ENCODE data around the gene SHMT2.
A peak's percentile ranks its signal among the peaks of the same experiment; 100 is the strongest.

The SHMT2 gene

DNA sequence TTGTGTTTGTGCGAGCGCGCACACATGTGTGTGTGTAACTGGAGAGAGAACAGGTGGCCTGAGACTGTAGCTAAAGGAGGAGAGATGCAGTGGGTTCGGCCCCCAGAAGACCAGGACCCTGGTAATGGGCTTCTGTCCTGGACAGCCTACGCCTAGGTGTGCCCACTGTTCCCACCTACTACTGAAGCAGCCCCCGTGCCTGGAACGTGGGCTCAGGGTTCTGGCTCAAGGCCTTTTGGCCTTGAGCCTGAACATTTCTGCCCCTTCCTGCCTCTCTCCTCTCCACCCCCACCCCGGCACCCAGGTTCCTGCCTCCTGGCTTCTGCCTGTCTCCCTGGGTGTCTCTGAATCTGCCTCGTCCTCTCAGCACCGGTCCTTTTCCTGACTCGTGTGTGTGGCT is 14.4 kb upstream of the SHMT2 start (continued):
- no peak for TF ChIP-seq ZNF565 (CRISPR knock-in tag; conservative IDR thresholded peaks at IDR 0.05; ENCODE audit: low read depth)

DNA sequence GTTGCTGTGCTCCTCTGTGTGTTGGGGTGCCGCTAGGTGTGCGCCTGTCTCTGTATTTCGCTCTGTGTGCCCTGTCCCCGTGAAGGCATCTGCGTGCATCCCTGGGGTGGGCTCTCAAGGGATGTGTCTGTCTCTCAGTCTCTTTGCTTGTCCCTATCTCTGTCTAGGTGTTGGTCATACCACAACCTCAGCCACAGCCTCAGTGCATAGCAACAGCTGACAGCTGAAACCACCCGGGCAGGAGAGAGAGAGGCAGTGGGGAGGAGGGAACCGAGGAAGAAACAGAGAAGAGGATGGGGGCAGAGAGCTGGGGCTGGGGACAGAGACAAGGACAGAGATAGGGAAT is 13.9 kb upstream of the SHMT2 start:
- no peak for TF ChIP-seq OSR1 (CRISPR knock-in tag; IDR thresholded peaks at IDR 0.05)
- TF ChIP-seq ISL1 (CRISPR knock-in tag; IDR thresholded peaks at IDR 0.05) = no peak
- no peak for TF ChIP-seq ZNF8 (CRISPR knock-in tag; IDR thresholded peaks at IDR 0.05)
- TF ChIP-seq TCF4 (CRISPR knock-in tag; IDR thresholded peaks at IDR 0.05; ENCODE audit: borderline replicate concordance) = no peak
- TF ChIP-seq, protein P1, sequence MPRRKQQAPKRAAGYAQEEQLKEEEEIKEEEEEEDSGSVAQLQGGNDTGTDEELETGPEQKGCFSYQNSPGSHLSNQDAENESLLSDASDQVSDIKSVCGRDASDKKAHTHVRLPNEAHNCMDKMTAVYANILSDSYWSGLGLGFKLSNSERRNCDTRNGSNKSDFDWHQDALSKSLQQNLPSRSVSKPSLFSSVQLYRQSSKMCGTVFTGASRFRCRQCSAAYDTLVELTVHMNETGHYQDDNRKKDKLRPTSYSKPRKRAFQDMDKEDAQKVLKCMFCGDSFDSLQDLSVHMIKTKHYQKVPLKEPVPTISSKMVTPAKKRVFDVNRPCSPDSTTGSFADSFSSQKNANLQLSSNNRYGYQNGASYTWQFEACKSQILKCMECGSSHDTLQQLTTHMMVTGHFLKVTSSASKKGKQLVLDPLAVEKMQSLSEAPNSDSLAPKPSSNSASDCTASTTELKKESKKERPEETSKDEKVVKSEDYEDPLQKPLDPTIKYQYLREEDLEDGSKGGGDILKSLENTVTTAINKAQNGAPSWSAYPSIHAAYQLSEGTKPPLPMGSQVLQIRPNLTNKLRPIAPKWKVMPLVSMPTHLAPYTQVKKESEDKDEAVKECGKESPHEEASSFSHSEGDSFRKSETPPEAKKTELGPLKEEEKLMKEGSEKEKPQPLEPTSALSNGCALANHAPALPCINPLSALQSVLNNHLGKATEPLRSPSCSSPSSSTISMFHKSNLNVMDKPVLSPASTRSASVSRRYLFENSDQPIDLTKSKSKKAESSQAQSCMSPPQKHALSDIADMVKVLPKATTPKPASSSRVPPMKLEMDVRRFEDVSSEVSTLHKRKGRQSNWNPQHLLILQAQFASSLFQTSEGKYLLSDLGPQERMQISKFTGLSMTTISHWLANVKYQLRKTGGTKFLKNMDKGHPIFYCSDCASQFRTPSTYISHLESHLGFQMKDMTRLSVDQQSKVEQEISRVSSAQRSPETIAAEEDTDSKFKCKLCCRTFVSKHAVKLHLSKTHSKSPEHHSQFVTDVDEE (CRISPR knock-in tag; IDR thresholded peaks at IDR 0.05) = no peak
- TF ChIP-seq PPARA (CRISPR knock-in tag; IDR thresholded peaks at IDR 0.05; ENCODE audit: borderline replicate concordance) = no peak
- no peak for TF ChIP-seq ZNF70 (CRISPR knock-in tag; IDR thresholded peaks at IDR 0.05)
- TF ChIP-seq, protein P2, sequence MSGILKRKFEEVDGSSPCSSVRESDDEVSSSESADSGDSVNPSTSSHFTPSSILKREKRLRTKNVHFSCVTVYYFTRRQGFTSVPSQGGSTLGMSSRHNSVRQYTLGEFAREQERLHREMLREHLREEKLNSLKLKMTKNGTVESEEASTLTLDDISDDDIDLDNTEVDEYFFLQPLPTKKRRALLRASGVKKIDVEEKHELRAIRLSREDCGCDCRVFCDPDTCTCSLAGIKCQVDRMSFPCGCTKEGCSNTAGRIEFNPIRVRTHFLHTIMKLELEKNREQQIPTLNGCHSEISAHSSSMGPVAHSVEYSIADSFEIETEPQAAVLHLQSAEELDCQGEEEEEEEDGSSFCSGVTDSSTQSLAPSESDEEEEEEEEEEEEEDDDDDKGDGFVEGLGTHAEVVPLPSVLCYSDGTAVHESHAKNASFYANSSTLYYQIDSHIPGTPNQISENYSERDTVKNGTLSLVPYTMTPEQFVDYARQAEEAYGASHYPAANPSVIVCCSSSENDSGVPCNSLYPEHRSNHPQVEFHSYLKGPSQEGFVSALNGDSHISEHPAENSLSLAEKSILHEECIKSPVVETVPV (CRISPR knock-in tag; IDR thresholded peaks at IDR 0.05) = no peak
- TF ChIP-seq ZC3H10 (CRISPR knock-in tag; IDR thresholded peaks at IDR 0.05) = no peak
- no peak for TF ChIP-seq SNAI2 (CRISPR knock-in tag; IDR thresholded peaks at IDR 0.05)
- no peak for TF ChIP-seq ZFP3 (CRISPR knock-in tag; IDR thresholded peaks at IDR 0.05)
- TF ChIP-seq TOX (CRISPR knock-in tag; IDR thresholded peaks at IDR 0.05; ENCODE audit: borderline replicate concordance) = no peak
- TF ChIP-seq ARNTL (CRISPR knock-in tag; IDR thresholded peaks at IDR 0.05; ENCODE audit: borderline replicate concordance, low read depth) = no peak
- peak; percentile 6; the same call in 2 of the 3 replicates for ATAC-seq

DNA sequence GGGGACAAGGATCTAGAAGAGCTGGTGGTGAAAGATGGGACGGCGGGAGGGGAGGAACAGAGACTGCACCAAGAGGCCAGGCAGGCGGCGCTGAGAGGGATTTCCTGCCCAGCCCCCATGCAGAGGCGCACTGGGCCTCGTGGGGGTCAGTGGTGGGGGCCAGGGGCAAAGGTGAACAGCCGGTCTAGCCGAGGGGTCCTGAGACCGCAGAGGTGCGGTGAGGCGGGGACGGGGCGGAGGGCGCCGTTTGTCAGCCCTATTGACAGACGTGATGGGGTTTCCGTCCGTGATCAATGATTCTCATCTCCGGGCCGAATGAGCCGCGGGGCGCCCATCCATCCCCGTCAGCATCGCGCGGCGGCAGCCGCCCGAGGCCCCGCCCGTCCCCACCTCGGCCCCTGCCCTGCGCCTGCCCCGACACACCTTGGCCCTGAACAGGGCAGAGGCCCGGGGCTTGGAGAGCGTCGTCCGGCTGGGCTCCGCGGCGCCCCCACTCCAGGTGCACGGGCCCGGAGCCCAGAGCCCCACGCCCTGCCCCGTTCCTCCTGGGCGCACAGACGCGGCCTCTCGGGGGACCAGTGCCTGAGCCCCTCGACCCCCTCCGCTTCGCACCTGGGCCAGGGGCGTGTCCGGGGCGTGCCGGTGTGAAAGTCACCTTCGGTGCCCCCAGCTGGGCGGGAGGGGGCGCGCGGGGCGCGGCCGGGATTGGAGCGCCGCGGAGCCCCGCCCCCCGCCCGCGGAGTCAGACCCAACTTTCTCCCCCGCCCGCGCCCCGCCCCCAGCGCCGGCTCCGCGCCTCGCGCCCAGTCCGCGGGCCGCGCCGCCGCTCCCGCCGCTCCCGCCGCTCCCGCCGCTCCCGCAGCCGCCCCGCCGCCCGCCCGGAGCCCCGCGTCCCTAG is 13.2 kb upstream of the SHMT2 start, which contains the start of gene NXPH4:
Gene NXPH4, plus strand, starts transcription at position 781 of the 898 bp plus-strand sequence. CDS start 176 bp downstream, outside the sequence.
- TF ChIP-seq CSDC2 (CRISPR knock-in tag; IDR thresholded peaks at IDR 0.05) = no peak
- no peak for TF ChIP-seq ISL1 (CRISPR knock-in tag; IDR thresholded peaks at IDR 0.05)
- TF ChIP-seq ARNTL (CRISPR knock-in tag; IDR thresholded peaks at IDR 0.05; ENCODE audit: borderline replicate concordance, low read depth) = no peak
- TF ChIP-seq ZNF565 (CRISPR knock-in tag; conservative IDR thresholded peaks at IDR 0.05; ENCODE audit: low read depth) = no peak
- TF ChIP-seq ESRRG (CRISPR knock-in tag; IDR thresholded peaks at IDR 0.05) = no peak
- TF ChIP-seq PPARA (CRISPR knock-in tag; IDR thresholded peaks at IDR 0.05; ENCODE audit: borderline replicate concordance) = no peak
- no peak for TF ChIP-seq TOX (CRISPR knock-in tag; IDR thresholded peaks at IDR 0.05; ENCODE audit: borderline replicate concordance)
- TF ChIP-seq, protein P3, sequence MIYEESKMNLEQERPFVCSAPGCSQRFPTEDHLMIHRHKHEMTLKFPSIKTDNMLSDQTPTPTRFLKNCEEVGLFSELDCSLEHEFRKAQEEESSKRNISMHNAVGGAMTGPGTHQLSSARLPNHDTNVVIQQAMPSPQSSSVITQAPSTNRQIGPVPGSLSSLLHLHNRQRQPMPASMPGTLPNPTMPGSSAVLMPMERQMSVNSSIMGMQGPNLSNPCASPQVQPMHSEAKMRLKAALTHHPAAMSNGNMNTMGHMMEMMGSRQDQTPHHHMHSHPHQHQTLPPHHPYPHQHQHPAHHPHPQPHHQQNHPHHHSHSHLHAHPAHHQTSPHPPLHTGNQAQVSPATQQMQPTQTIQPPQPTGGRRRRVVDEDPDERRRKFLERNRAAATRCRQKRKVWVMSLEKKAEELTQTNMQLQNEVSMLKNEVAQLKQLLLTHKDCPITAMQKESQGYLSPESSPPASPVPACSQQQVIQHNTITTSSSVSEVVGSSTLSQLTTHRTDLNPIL (CRISPR knock-in tag; IDR thresholded peaks at IDR 0.05; ENCODE audit: low read depth) = no peak
- TF ChIP-seq RARB (CRISPR knock-in tag; IDR thresholded peaks at IDR 0.05) = no peak
- TF ChIP-seq, protein P2 (CRISPR knock-in tag; IDR thresholded peaks at IDR 0.05) = no peak
- TF ChIP-seq SNAI2 (CRISPR knock-in tag; IDR thresholded peaks at IDR 0.05) = no peak
- TF ChIP-seq OSR1 (CRISPR knock-in tag; IDR thresholded peaks at IDR 0.05) = no peak
- TF ChIP-seq ZFP30 (CRISPR knock-in tag; IDR thresholded peaks at IDR 0.05) = no peak
- no peak; the same call in 2 of the 3 replicates for ATAC-seq
